Right ventricle myocardium superior (tissue), 1 donor: Measurements from ENCODE around the gene COL5A3. TPM values are rescaled to one million over a fixed set of nuclear protein-coding genes. Genes with fewer than 3 reads are reported as not detected.

Experiments
- ATAC-seq: fragments of 200-7000 bp; cut with Tn5 transposase; one replicate; pipeline ENCODE4 v1.9.1; 2020; ENCODE audit warnings: mild to moderate bottlenecking; ENCODE audit not compliant: poor library complexity
- DNase-seq: peaks from one replicate; pipeline ENCODE4 v3.0.0-alpha.2; 2020
- intact Hi-C: fragments of 100-400 bp; cut with DNase I; formaldehyde crosslinking; loops from one replicate; pipeline ENCODE4 v1.11.2; 2022
- total RNA-seq: library from RNA; stranded (reverse); fragmentation: NEBNext Ultra II Directional; extraction: Animal tissue kit (Norgen Biotek cat#: 25700); gene quantifications from one replicate; pipeline ENCODE4 v1.2.1, GENCODE V29; 2021
- donor health status: DM: no; HTN: yes; CAD: no; lungs with severe emphysema.

COL5A3 gene
- total RNA-seq, 1 donor from 2014 or later, result 10.1 TPM

DNA sequence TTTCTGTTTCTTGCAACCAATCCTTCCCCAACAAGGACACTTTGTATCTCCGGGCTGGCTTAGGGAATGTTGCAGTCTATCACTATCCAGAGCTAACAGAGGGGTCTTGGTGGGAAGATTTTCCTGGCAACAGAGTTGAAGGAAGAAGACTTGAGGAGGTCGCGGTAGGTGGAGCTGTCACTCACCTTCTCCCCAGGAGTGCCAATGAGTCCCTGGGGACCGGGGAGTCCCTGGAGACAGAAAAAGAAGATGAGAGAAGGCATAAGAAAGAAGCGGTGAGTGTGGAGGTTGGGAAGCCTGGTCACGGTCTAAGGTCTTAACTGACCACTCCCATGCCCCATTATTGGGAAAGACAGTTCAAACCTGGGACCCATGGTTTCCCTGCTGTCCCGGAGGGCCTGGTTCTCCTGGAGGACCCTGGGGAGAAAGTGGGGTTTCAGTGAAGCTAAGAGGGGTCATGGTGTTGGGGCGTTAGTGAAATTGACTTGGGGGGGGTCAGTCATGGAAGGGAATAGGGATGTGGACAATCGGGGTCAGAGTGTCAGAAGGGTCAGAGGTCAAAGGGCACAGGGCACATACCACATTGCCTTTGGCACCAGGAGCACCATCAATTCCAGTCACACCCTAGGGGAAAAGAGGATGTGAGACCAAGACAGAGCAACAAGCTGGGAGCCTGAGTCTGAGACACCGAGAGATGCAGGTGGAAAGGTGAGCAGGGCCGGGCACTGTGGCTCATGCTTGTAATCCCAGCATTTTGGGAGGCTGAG, 18.7 kb downstream of the COL5A3 start:
- ATAC-seq, result no peak
- intact Hi-C loops, result no loop called here
- DNase-seq, result no peak

GRCh38 chr19:9989504-9989903, 20.8 kb downstream of the COL5A3 start:
- ATAC-seq (no peak), DNase-seq (no peak)
- intact Hi-C loops, result no loop called here

- intact Hi-C loops, result no loop called here
- ATAC-seq, result peak; percentile 86
- DNase-seq, result peak; percentile 58
These were observed 23.5 kb downstream of the COL5A3 start for GRCh38 chr19:9986787-9987281.

GRCh38 chr19:9981406-9982260, 28.7 kb downstream of the COL5A3 start:
- DNase-seq, result no peak
- intact Hi-C loops, result no loop called here

GRCh38 chr19:9972103-9972502, 38.2 kb downstream of the COL5A3 start:
- intact Hi-C loops, result no loop called here
- DNase-seq, result no peak
- no peak for ATAC-seq

More at GRCh38 chr19:9981406-9982260, 28.7 kb downstream of the COL5A3 start:
- no peak for ATAC-seq

- DNase-seq, result no peak
- no peak for ATAC-seq
- intact Hi-C loops, result no loop called here
These were observed 39.0 kb downstream of the COL5A3 start for GRCh38 chr19:9971166-9971897.

DNA sequence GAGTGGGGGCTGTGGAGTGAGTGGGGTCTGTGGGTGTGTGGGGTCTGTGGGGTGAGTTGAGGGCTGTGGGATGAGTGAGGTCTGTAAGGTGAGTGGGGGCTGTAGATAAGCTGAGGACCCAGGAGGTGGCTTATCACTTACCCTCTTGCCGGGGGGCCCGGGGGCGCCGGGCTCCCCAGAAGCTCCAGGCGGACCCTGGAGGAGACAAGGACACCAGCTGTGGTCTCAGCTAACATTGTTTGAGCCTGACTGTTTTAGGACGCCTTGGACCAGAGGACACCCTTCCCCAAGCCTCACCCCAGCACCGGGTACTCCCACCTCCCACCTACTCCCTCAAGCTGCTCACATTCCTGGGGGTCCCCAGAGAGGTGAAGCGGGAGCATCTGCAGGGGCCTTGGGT, 39.8 kb downstream of the COL5A3 start:
- DNase-seq (no peak), ATAC-seq (no peak)
- intact Hi-C loops, result no loop called here

GRCh38 chr19:9969688-9969975, 40.7 kb downstream of the COL5A3 start:
- intact Hi-C loops, result no loop called here
- DNase-seq, result no peak
- no peak for ATAC-seq

- intact Hi-C loops, result no loop called here
- ATAC-seq (no peak), DNase-seq (no peak)
These were observed 41.2 kb downstream of the COL5A3 start for GRCh38 chr19:9968820-9969687.

DNA sequence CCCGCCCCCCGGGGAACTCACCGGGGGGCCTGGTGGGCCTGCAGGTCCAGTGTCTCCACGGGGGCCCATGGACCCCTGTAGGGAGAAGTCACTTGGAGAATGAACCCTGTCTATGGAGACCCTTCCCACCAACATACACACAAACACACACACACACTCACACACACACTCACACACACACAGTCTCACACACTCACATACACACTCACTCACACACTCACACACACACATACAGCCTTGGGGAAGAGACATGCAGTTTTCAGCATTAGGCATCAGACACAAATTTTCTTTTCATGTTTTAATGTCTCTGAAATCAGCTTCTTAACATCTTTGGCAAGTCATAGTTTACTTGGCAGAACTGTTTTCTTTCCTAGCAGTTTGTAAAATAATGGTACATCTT, 43.0 kb downstream of the COL5A3 start:
- intact Hi-C loops, result no loop called here
- DNase-seq (no peak), ATAC-seq (no peak)

DNA sequence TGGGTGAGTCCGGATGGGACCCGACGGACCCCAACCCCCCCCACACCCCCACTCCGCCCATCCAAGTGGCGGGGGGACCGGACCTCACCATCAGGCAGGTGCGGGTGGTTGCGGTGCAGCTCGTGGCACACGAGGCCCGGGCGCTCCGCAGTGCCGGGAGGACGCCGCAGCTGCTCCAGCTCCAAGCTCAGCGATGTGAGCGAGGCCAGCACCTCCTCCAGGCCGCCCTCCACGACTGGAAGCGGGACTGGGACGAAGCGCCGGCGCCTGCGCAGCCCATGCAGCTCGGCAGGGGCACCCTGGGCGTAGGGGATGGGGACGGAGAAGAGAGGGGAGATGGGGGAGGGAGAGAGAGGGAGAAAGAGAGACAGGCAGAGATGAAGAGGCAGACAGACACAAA, 43.9 kb downstream of the COL5A3 start:
- ATAC-seq (no peak), DNase-seq (no peak)
- intact Hi-C loops, result no loop called here

DNA sequence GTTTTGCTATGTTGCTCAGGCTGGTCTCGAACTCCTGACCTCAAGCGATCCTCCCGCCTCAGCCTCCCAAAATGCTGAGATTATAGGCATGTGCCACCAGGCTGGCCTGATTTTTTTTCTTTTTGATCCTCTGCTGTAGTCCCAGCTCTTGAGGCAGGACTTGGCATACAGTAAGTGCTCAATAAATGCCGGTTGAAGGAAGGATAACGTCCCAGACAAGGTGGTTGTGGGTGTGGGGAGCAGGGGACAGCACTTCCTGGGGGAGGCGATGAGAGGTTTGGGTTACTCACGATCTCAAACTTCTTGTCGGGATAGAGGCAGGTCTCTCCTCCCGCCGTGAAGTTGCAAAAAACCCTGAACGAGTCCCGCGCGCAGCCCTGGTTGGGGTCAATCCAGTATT, 44.3 kb downstream of the COL5A3 start:
- ATAC-seq, result no peak
- intact Hi-C loops, result no loop called here
- no peak for DNase-seq

DNA sequence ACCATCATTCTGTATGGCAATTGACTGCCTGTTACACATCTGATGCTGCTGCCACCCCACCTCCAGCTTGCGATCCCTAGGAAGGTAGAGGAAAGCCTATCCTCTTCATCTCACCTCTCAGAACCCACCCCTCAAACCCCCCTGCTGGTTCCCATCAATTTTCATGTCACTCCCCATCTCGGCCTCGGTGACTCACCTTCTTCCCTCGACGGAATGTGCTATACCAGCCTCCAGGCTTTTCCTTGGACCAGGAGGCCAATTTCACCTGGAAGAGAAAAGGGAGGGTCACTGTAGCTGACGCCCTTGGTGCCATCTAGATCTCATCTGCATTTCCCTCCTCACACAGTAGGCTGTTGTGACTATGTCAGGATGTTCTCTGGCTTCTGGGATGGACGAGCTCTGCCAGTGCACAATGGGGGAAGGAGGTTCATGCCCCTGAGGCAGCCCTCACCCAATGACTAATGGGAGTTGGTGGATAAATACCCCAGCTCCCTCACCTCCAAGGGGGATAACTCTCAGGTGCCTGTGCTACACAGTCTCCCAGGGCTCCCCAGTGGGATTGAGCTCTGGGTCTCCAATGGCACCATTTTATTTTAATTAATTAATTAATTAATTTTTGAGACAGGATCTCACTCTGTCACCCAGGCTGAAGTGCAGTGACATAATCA, 47.5 kb downstream of the COL5A3 start:
- intact Hi-C loops, result no loop called here
- no peak for ATAC-seq
- no peak for DNase-seq

DNA sequence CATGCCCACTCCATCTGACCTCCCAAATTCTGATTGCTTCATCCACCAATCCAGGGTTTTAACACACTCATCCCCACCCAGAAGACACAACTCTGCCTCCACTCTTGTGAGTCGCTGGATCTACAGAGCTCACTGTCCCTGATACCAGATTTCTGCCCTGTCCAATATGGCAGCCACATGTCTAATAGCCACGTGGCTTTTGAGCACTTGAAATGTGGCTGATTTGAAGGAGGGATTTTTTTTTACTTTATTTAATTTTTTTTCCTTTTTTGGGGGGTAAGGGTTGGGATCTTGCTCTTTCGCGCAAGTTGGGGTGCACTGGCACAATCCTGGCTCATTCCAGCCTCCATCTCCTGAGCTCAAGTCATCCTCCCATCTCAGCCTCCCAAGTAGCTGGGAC, 49.2 kb downstream of the COL5A3 start:
- DNase-seq (no peak), ATAC-seq (no peak)
- intact Hi-C loops, result no loop called here

DNA sequence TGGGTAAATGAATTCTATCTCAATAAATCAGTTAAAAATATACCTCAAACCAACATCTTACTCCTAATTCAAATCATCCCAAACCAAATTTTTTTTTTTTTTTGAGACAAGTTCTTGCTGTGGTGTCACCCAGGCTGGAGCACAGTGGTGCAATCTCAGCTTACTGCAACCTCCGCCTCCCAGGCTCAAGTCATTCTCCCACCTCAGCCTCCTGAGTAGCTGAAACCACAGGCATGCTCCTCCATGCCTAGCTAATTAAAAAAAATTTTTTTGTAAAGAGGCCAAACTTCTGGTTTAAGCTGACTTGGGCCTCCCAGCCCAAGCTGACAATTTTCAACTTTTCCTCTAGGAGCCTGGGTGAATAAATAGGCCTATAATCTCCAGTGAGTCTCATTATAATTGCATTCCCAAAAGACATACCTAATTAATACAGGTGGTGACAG, 51.9 kb downstream of the COL5A3 start:
- DNase-seq (no peak), ATAC-seq (no peak)
- intact Hi-C loops, result no loop called here

GRCh38 chr19:9956956-9957355, 53.3 kb downstream of the COL5A3 start:
- DNase-seq (no peak), ATAC-seq (no peak)
- intact Hi-C loops, result no loop called here

- intact Hi-C loops, result no loop called here
- ATAC-seq (no peak), DNase-seq (no peak)
These were observed 56.3 kb downstream of the COL5A3 start for GRCh38 chr19:9953802-9954542.
